HG03460 (cell line): ENCODE measurements around the gene TM2D1.

Source experiments
- ATAC-seq: cut with Tn5 transposase; IDR thresholded peaks from one replicate; pipeline ENCODE4 v1.9.1; 2021; ENCODE audit not compliant: unreplicated experiment

Gene TM2D1

DNA sequence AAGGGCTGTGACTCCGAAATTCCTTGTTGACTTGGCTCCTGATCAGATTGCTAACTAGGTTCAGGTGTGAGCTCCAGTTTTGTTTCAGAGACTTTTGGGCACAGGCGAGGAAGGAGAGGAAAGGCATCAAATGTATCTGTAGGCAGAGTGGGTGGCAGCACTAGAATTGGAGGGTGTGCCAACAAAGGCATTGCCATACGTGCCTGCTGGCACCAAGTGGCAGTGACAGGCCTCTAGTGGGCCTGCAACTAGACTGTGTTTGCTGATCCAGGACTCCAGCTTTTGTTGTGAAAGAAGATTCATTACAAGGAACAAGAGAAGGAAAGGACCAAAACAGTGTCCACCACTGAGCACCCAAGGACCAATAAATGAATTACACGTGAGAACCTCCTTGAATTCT, 79.5 kb downstream of the TM2D1 start:
- ATAC-seq = no peak

DNA sequence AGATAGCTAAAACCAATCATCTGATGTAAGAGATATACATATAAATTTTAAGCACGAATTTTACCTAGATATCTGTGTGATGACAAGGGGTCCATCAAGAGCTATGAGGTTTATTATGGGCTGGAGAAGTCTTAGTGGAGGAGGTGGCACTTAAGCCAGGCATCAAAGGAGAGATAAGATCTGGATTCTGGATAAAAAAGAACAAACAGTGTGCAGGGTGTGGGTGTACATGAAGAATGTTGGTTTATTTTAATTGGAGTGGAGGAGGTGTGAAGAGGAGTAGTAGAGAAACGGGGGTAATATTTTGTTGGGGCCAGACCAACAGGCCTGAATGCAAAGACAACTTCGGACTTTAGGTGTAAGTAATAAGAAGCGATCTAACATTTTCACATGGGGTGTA, 80.6 kb downstream of the TM2D1 start:
- ATAC-seq = no peak

DNA sequence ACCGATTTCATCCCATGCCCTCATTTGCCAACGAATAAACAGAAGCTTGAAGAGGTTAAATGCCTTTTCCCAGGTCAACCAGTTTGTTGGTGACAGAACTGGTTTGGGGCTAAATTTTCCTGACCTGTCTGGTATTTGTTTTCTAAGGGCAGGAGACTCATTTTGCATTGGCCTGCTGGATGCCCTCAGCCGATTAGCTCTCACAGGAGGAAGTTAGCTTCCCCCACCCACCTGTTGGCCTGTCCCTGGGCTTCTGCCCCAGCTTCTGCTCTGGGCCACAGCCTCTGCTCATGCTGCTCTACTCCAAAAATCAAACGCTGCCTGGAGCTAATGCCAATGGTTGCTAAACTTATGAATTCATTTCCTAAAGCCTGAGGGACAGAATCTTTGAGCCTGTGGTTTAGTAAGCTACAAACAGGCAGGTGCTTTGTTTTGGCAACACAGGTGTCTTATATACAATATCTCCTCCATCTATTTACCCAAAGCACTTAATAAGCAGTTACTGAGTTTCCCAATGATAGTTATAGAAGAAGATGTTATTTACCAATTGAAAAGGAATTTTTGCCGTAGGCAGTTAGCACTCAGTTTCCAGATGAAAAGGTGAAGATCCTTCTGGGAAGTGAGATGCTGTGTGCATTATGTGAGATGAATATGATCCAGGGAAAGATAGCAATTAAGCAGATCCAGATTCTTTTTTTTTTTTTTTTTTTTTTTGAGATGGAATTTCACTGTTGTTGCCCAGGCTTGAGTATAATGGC, 82.3 kb downstream of the TM2D1 start:
- ATAC-seq = no peak

DNA sequence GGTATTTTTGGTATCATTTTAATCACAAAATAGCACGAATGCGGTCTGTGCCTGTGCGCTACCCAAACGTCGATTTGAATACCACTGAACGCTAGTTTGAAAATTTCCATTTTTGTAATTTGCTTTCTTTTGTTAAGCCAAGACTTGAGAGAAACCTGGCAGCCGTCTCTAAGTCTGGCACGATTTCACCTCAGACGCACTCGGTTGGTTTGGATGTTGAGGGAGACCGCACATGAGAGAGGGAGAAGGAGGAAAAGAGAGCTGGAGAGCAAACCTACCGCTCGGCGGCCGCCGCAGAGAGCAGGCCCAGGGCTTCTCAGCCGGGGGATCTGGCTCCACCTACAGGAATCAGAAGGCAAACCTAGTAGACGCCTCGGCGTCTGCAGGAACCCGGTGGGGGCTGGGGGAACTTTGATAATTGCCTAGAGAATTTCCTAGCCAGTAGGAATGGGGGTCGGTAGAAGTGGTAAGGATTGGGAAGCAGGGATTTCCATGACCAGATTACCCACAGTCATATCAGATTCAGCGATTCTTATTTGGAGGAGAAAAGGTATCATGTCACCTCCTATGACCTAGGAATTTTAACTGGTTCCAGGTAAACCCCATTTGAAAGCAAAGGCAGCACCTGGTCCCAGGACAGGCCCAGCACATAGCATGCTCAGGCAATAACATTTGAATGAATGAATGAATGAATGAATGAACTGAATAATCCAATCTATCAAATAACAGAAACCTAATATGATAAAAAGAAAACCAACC, 83.2 kb downstream of the TM2D1 start:
- peak; percentile 98 for ATAC-seq

DNA sequence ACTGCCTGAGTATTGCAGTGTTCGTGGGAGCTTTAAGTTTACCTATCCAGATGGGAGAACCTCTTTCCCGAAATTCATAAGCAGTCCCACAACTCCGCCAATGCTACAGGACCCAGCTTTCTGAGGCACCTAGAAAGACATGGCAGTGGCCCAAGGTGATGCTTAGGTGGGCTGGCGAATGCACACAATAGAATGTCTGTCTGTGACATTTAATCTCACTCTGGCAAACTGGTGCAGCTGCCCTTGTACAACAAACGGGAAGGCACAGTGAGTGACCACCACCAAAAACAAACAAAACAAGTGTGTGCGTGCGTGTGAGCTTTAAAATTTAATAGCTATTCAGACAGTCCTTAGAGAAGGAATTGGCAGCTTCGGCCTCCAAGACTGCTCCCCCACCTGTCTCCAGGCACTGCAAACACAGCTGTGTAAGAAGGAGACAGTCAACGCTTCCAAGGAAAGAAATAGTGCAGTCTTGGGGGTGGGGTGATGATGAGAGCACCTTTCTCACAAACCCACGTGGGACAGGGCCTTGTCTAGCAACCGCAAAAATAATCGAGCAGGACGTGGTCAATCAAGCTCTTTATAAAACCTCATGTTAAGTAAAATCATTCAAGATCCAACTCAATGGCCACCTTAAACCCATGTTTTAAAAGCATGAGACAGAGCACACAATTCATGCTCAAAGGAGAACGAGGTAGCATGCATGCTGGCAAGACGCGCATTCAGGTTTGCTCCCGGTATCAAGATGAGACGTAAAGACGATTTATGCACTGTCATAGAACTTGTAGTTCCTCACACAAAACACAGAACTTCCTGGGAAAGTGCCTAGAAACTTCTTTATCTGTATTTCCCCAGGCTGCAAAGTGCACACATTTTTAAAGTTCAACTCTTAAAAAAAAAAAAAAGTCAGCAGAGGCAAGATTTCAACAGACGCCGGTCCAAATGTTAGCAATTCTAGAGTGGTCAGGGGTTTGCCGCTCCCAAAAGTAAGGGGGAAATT, 84.1 kb downstream of the TM2D1 start:
- ATAC-seq = peak; percentile 7

DNA sequence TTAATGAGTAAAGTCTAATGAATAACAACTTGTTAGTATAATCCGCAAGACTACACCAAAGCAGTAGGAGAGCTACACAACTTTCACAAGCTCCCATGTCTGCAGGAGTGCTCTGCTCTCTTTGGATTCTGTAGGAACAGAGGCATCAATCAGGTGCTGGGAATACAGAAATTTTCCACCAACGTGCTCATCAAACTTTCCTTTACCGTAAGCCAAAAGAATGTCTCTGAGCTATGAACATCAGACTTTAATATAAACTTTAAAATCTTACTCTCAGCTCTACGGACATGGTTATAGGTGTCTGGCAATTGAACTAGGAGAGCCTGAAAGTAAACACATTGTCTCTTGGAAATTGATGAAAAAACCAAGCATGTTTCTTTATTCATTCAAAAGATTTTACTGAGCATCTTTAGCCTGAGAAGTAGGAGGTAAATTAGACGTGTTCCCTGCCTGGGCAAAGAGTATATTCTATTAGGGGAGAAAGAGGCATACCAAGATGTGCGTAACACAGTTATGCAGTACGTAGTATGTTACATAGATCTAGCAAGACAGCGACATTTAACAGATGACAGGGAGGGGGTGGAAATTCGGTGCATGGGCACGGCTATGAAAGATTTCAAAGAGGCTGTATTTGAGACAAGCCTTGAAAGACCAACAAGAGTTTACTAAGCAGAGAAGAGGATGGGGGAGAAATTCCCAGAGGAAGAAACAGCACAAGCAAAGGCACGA, 85.2 kb downstream of the TM2D1 start:
- ATAC-seq = no peak

DNA sequence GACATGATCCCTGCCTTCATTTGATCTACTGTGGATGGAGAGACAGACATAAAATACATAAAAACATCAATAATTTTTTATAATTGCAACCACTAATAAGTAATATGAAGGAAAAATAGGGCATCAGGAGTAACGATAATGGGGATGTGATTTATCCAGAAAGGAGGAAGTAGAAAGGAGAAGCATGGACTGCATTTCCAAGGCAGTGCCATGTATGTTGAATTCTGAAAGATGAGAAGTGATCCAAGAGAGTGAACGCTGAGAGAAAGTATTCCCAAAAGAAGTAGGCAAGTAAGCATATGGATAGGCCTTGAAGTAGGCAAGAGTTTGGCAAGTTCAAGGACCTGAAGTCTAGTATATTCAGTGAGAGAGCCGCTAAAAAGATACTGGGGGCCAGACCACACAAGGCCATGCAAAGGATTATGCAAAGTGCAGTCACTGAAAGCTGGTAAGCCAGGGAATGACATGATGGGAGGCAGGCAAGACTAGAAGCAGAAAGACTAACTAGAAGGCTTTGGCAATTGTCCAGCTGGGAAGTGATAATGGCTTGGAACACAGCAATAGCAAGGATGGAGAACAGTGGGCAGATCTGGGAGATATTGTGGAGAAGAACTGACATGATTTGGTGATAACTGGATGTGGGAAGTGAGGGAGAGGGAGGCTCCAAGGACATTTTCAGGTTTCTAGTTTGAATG, 85.9 kb downstream of the TM2D1 start:
- ATAC-seq = no peak

DNA sequence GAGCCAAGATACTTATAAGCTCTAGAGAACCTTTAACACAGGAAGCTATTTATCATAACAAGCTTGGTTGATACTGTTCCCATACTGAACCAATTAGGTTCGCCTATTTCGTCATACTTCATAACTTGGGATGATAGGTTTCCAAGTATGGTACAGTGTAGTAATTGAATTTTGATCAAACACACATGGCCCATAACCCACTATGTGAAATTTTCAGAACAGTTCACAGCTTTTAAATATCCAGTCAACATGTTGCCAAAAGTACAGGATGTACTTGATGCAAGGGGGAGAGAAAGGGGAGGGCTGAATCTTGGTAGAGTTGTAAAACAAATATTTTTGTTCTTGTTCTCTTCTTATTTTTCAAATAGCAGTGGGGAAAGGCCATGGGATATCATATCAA, 86.6 kb downstream of the TM2D1 start:
- no peak for ATAC-seq

DNA sequence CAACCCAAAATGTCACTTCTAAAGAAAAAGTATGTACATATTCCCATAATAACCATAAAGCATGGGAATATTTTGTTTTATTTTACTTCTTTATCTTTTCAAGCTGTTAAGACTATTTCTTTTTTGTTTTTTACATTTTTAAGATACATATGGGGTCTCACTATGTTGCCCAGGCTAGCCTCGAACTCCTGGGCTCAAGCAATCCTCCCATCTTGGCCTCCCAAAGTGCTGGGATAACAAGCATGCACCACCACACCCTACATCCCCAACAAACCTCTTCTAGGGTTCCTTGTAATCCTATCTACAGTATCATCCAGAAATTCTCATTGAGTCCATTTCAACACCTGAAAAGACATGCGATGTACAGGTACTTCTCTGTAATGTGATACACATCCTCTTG, 87.5 kb downstream of the TM2D1 start:
- no peak for ATAC-seq

DNA sequence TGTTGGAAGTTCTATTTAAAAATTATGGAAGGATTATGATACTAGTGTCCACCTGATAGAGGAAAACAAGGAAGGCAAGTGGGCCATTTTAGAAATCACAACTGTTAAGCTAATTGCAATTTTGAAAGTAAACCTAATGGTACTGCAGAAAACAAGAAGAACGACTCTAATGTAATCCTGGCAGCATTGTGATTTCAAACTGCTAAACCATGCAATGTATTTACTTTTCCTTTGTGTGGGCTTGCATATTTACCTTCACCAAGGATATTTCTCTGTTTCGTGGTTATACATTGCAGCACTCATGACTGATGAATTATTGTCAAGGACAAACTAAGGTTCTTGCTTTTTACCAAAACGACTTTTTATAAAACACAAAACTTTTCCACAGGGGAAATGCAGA, 88.1 kb downstream of the TM2D1 start:
- ATAC-seq = no peak

DNA sequence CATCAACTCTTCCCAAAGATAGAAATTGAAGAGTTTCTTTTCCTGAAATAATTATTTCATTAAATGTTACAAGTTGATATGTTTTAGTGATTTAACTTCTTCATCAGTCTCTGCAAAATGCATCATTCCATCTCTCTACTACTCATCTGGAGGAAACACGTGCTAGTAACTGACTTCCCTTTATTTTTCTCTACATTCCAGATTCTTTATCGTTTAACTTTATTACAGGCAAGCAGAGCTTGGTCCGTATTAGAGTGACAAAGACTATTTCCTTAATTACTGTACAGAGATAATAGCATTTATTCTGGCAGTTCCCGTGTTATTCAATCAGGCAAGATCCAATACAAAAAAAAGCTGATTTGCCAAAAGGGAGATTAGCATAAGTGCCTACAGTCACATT, 88.6 kb downstream of the TM2D1 start:
- no peak for ATAC-seq

DNA sequence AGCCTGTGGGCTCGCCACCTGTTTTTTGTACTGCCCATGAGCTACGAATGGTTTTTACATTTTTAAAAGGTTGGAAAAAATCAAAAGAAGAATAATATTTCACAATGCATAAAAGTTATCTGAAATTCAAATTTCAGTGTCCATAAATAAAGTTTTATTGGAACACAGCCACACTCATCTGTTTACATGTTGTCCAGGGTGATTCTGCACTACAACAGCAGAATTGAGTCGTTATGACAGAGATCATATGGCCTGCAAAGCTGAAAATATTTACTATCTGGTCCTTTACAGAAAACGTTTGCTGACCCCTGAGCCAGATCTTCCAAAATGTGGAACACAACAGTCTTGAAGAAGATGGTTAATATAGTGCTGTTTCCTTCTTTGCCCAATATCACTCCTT, 89.4 kb downstream of the TM2D1 start:
- ATAC-seq = no peak

DNA sequence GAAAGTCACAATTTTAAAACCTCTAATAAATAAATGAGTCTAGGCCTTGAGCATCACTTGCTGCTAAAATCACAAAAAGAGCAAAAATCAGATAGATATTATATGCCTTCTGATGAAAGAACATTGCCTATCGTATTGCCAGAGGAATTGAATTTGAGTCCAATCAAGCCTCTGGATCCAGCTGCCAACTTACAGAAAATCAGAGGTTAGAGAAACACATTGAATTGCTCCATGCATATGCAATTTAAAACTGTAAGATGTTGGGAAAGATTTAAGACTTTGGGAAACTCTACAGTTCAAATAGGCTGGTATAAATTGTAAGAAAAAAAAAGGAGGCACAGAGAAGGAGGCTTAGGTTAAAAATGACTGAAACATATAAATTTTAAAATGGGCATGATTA, 93.5 kb downstream of the TM2D1 start:
- ATAC-seq = no peak
